HepG2 (cell line): ENCODE measurements around the gene TMEM158. TPM values are rescaled to one million over a fixed set of nuclear protein-coding genes. Genes with fewer than 3 reads are reported as not detected.

ENCODE experiments used
- ATRX ChIP-seq: sonication (generic); formaldehyde crosslinking; IDR thresholded peaks from 2 replicates; pipeline ENCODE4 v1.4.0; 2020; ENCODE audit warnings: missing genetic modification reagents, borderline replicate concordance
- CHCHD3 ChIP-seq: sonication (generic); formaldehyde crosslinking; IDR thresholded peaks from 2 replicates; pipeline ENCODE4 v1.8.0; 2022; ENCODE audit warnings: mild to moderate bottlenecking, missing genetic modification reagents, moderate library complexity
- HNRNPL ChIP-seq: fragments of 200-400 bp; formaldehyde crosslinking; IDR thresholded peaks from 2 replicates; pipeline ENCODE4 v1.6.1; 2017; ENCODE audit warnings: mild to moderate bottlenecking, low read depth, low read length
- HOXD1 ChIP-seq: sonication (generic); formaldehyde crosslinking; IDR thresholded peaks from 2 replicates; pipeline ENCODE4 v1.5.0; 2020; ENCODE audit warnings: missing genetic modification reagents
- KDM6A ChIP-seq: IDR thresholded peaks from 2 replicates; pipeline ENCODE4 v1.6.1; 2016; ENCODE audit warnings: low read depth
- NFKB2 ChIP-seq: sonication (generic); formaldehyde crosslinking; IDR thresholded peaks from 2 replicates; pipeline ENCODE4 v1.4.0; 2020; ENCODE audit warnings: missing genetic modification reagents, borderline replicate concordance
- NRL ChIP-seq: sonication (generic); formaldehyde crosslinking; IDR thresholded peaks from 2 replicates; pipeline ENCODE4 v1.5.0; 2020; ENCODE audit warnings: missing genetic modification reagents, mild to moderate bottlenecking, moderate library complexity, borderline replicate concordance
- REPIN1 ChIP-seq: sonication (generic); formaldehyde crosslinking; IDR thresholded peaks from 2 replicates; pipeline ENCODE4 v1.8.0; 2022; ENCODE audit warnings: missing genetic modification reagents, low read depth, mild to moderate bottlenecking, borderline replicate concordance
- SALL1 ChIP-seq: sonication (generic); formaldehyde crosslinking; IDR thresholded peaks from 2 replicates; pipeline ENCODE4 v1.8.0; 2022; ENCODE audit warnings: mild to moderate bottlenecking, missing genetic modification reagents
- SIX4 ChIP-seq: sonication (generic); formaldehyde crosslinking; IDR thresholded peaks from 2 replicates; pipeline ENCODE4 v1.4.0; 2020; ENCODE audit warnings: missing genetic modification reagents
- SMC3 ChIP-seq: IDR thresholded peaks from 2 replicates; pipeline ENCODE4 v1.6.1; 2011; ENCODE audit warnings: low read length, improper control_type of control experiment
- TARDBP ChIP-seq: sonication (generic); formaldehyde crosslinking; IDR thresholded peaks from 2 replicates; pipeline ENCODE4 v1.8.0; 2022; ENCODE audit warnings: mild to moderate bottlenecking, missing genetic modification reagents
- TEAD3 ChIP-seq: optimal IDR thresholded peaks from 2 replicates; pipeline ENCODE3; 2016; ENCODE audit warnings: borderline replicate concordance
- XRCC5 ChIP-seq: fragments of 200-400 bp; formaldehyde crosslinking; optimal IDR thresholded peaks from 2 replicates; pipeline ENCODE3; 2017; ENCODE audit warnings: mild to moderate bottlenecking, low read length
- ZFP82 ChIP-seq: sonication (generic); formaldehyde crosslinking; IDR thresholded peaks from 2 replicates; pipeline ENCODE4 v1.5.1; 2020; ENCODE audit warnings: mild to moderate bottlenecking, missing genetic modification reagents, borderline replicate concordance
- ZNF33B ChIP-seq: sonication (generic); formaldehyde crosslinking; IDR thresholded peaks from 2 replicates; pipeline ENCODE4 v1.5.1; 2020; ENCODE audit warnings: mild to moderate bottlenecking, missing genetic modification reagents
- ZNF44 ChIP-seq: sonication (generic); formaldehyde crosslinking; IDR thresholded peaks from 2 replicates; pipeline ENCODE4 v1.5.1; 2020; ENCODE audit warnings: mild to moderate bottlenecking, missing genetic modification reagents
- ZNF598 ChIP-seq: sonication (generic); formaldehyde crosslinking; IDR thresholded peaks from 2 replicates; pipeline ENCODE4 v1.5.1; 2020; ENCODE audit warnings: mild to moderate bottlenecking, missing genetic modification reagents, borderline replicate concordance
- ZNF616 ChIP-seq: sonication (generic); formaldehyde crosslinking; IDR thresholded peaks from 2 replicates; pipeline ENCODE4 v1.5.0; 2020; ENCODE audit warnings: low read depth, mild to moderate bottlenecking, missing genetic modification reagents
- ZNF780A ChIP-seq: sonication (generic); formaldehyde crosslinking; IDR thresholded peaks from 2 replicates; pipeline ENCODE4 v1.8.0; 2022; ENCODE audit warnings: mild to moderate bottlenecking, missing genetic modification reagents, moderate library complexity
- polyA plus RNA-seq, 8 experiments: library from polyadenylated mRNA; depleted of rRNA in 3 of 8; stranded (reverse) in 7 of 8; unstranded in 1 of 8; fragments of >200 nt; fragmentation: Illumina TruSeq in 4 of 8; extraction: Trizol in 4 of 8; gene quantifications; 2 replicates each; pipeline versions ENCODE4 v1.2.1 to v1.2.3, GENCODE V29; 2011 to 2016; ENCODE audit warnings: low read depth in 4 of 8, missing spikeins in 1 of 8, mixed read lengths in 1 of 8; ENCODE audit not compliant: insufficient read depth in 1 of 8
- total RNA-seq, 5 experiments: library from RNA; depleted of rRNA; stranded (reverse); fragments of >200 nt; fragmentation: Illumina TruSeq; extraction: Trizol; gene quantifications; 2 replicates each; pipeline ENCODE4 v1.2.3, GENCODE V29; 2016; ENCODE audit warnings: low read depth in 1 of 5
- TF ChIP-seq, protein P1 (sequence below): sonication (generic); formaldehyde crosslinking; IDR thresholded peaks from 2 replicates; pipeline ENCODE4; 2020; ENCODE audit warnings: missing genetic modification reagents, mild to moderate bottlenecking, borderline replicate concordance
- TF ChIP-seq, protein P2 (sequence below): sonication (generic); formaldehyde crosslinking; IDR thresholded peaks from 2 replicates; pipeline ENCODE4 v1.5.0; 2020; ENCODE audit warnings: missing genetic modification reagents, mild to moderate bottlenecking, borderline replicate concordance
- TF ChIP-seq, protein P3 (sequence below): sonication (generic); formaldehyde crosslinking; IDR thresholded peaks from 2 replicates; pipeline ENCODE4 v1.4.0; 2020; ENCODE audit warnings: missing genetic modification reagents
- TF ChIP-seq, protein P4 (sequence below): sonication (generic); formaldehyde crosslinking; IDR thresholded peaks from 2 replicates; pipeline ENCODE4 v1.4.0; 2020; ENCODE audit warnings: missing genetic modification reagents
- TF ChIP-seq, protein P5 (sequence below): sonication (generic); formaldehyde crosslinking; IDR thresholded peaks from 2 replicates; pipeline ENCODE4 v1.4.0; 2020; ENCODE audit warnings: mild to moderate bottlenecking, missing genetic modification reagents

The TMEM158 gene
- total and polyA plus RNA-seq, 2 of the 13 experiments (the other 11 are each of a cell fraction or from before 2014, with no cell fraction given): 0.13 TPM; not detected in 1

DNA sequence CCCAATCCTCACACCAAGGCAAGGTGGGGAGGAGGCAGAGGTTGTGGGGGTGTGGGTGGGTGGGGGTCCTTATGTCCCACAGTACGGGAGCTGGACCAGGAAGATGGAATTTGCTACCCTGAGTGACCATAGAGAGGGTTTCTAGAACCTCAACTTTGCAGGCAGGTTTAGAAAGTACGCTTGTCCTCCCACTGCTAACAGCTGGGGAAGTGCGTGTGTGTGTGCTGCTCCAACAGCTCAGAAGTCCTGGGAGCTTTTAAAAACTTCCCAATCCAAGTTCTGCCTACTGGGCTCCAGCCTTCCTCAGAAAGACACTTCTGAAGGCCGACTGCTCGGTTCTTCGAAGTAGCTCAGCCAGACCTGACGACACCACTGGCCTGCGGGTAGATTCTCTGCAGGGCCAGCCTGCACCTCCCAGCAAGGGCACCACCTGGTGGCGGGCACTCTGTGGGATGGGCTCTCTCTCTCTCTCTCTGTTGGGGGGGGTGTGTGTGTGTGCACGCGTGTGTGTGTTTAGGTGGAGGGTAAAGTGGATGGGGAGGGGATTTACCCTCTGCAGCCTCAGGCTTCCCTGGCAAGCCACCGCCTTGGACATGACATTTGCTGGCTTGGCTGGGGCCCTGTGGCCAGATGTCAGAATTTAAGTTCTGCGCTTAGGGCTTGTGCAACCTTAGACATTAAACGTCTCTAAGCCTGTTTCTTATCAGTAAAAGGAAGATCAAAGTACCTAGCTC lies 15.6 kb downstream of the TMEM158 start (continued):
- TF ChIP-seq, protein P1, sequence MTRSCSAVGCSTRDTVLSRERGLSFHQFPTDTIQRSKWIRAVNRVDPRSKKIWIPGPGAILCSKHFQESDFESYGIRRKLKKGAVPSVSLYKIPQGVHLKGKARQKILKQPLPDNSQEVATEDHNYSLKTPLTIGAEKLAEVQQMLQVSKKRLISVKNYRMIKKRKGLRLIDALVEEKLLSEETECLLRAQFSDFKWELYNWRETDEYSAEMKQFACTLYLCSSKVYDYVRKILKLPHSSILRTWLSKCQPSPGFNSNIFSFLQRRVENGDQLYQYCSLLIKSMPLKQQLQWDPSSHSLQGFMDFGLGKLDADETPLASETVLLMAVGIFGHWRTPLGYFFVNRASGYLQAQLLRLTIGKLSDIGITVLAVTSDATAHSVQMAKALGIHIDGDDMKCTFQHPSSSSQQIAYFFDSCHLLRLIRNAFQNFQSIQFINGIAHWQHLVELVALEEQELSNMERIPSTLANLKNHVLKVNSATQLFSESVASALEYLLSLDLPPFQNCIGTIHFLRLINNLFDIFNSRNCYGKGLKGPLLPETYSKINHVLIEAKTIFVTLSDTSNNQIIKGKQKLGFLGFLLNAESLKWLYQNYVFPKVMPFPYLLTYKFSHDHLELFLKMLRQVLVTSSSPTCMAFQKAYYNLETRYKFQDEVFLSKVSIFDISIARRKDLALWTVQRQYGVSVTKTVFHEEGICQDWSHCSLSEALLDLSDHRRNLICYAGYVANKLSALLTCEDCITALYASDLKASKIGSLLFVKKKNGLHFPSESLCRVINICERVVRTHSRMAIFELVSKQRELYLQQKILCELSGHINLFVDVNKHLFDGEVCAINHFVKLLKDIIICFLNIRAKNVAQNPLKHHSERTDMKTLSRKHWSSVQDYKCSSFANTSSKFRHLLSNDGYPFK (CRISPR knock-in tag): 0 out of 2 replicates have a peak, but pooled peaks have one; percentile 49
- TF ChIP-seq ZNF33B (CRISPR knock-in tag) (no peak), HNRNPL (0 out of 2 replicates have a peak, but pooled peaks have one; percentile 32), SMC3 (peak; percentile 87), ZNF616 (CRISPR knock-in tag) (no peak), NRL (CRISPR knock-in tag) (peak; percentile 48; the same call in 1 of the 2 replicates), ZNF598 (CRISPR knock-in tag) (no peak), CHCHD3 (CRISPR knock-in tag) (no peak), TARDBP (no peak), HOXD1 (CRISPR knock-in tag) (no peak), SIX4 (CRISPR knock-in tag) (no peak), SALL1 (CRISPR knock-in tag) (peak; percentile 61), KDM6A (no peak), XRCC5 (peak; percentile 74), ZFP82 (CRISPR knock-in tag) (no peak), ZNF44 (CRISPR knock-in tag) (no peak), REPIN1 (peak; percentile 38; the same call in 1 of the 2 replicates), ATRX (CRISPR knock-in tag) (no peak), ZNF780A (CRISPR knock-in tag) (no peak), TEAD3 (CRISPR knock-in tag) (peak; percentile 35), NFKB2 (CRISPR knock-in tag) (no peak)
- TF ChIP-seq, protein P2, sequence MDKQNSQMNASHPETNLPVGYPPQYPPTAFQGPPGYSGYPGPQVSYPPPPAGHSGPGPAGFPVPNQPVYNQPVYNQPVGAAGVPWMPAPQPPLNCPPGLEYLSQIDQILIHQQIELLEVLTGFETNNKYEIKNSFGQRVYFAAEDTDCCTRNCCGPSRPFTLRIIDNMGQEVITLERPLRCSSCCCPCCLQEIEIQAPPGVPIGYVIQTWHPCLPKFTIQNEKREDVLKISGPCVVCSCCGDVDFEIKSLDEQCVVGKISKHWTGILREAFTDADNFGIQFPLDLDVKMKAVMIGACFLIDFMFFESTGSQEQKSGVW (CRISPR knock-in tag): no peak
- TF ChIP-seq, protein P3, sequence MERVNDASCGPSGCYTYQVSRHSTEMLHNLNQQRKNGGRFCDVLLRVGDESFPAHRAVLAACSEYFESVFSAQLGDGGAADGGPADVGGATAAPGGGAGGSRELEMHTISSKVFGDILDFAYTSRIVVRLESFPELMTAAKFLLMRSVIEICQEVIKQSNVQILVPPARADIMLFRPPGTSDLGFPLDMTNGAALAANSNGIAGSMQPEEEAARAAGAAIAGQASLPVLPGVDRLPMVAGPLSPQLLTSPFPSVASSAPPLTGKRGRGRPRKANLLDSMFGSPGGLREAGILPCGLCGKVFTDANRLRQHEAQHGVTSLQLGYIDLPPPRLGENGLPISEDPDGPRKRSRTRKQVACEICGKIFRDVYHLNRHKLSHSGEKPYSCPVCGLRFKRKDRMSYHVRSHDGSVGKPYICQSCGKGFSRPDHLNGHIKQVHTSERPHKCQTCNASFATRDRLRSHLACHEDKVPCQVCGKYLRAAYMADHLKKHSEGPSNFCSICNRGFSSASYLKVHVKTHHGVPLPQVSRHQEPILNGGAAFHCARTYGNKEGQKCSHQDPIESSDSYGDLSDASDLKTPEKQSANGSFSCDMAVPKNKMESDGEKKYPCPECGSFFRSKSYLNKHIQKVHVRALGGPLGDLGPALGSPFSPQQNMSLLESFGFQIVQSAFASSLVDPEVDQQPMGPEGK (CRISPR knock-in tag): peak; percentile 39; the same call in 1 of the 2 replicates
- TF ChIP-seq, protein P4, sequence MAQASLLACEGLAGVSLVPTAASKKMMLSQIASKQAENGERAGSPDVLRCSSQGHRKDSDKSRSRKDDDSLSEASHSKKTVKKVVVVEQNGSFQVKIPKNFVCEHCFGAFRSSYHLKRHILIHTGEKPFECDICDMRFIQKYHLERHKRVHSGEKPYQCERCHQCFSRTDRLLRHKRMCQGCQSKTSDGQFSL (CRISPR knock-in tag): peak; percentile 98
- TF ChIP-seq, protein P5, sequence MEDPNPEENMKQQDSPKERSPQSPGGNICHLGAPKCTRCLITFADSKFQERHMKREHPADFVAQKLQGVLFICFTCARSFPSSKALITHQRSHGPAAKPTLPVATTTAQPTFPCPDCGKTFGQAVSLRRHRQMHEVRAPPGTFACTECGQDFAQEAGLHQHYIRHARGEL (CRISPR knock-in tag): no peak
